IPS DF 19.7 (cell line): ENCODE results near the gene KCNK15.
A peak's percentile ranks its signal among the peaks of the same experiment; 100 is the strongest.
"Not testable (repeated sequence)": the region's sequence is repeated elsewhere in the genome, so short reads cannot be mapped to it uniquely, and the experiment has no call there.

Source experiments
- DNase-seq: peaks from one replicate; pipeline ENCODE4 v3.0.0-alpha.2; 2013; ENCODE audit warnings: low read depth, low spot score

KCNK15 gene

DNA sequence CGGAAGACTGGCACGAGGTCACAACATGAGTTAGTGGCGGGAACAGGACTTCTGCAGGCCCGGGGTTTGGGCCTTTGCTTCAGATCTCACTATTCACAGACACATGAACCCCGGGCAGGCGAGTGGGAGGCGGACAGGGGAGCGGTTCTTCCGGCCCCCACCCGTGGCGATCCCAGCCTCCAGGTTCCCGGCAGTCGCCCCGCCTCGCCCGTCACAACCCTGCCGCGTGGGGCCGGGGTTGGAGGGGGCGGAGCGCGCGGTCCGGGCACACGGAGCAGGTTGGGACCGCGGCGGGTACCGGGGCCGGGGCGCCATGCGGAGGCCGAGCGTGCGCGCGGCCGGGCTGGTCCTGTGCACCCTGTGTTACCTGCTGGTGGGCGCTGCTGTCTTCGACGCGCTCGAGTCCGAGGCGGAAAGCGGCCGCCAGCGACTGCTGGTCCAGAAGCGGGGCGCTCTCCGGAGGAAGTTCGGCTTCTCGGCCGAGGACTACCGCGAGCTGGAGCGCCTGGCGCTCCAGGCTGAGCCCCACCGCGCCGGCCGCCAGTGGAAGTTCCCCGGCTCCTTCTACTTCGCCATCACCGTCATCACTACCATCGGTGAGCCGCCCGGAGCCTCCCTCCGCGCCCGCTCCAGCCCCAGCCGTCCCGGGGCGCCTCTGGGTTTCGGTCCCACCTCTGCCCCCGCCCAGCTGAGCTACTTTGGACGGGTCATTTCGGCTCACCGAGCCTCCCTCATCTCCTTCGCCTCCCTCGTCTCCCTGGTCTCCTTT lies at the start of gene KCNK15:
Gene KCNK15, plus strand, starts transcription at position 268 of the 769 bp plus-strand sequence. Its CDS starts 46 bp downstream, at position 314.
- no peak for DNase-seq

DNA sequence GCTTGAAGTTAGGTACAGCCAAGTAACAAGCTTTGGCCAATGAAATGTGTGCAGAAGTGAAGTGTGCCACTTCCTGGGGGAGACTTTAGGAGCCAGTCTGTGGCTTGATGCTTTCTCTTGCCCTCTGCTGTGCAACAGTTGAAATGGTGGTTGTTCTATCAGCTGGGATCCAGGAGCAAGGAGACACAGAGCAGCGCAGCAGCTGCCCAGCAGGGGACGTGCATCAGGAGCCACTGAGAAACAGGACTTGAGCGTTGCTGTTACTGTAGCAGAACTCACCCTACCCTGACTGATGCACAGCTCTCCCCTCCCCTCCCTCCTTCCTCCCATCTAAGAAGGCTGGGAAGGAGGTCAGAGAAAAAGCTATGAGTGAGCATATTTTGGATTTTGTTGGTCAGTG lies 49.4 kb upstream of the KCNK15 start:
- DNase-seq, result no peak

DNA sequence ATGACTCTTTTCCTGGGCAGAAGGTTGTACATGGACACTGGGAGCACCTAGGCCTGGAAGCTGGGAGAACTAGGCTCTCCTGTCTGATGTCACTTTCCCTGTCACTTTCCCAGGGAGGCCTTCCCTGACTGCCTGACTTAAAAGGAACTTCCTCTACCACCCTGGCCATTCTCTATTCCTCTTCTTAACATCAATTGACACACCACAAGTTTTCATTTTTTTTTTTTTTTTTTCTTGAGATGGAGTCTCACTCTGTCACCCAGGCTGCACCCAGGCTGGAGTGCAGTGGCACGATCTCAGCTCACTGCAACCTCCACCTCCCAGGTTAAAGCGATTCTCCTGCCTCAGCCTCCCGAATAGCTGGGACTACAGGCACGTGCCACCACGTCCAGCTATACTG lies 48.6 kb upstream of the KCNK15 start:
- DNase-seq, result not testable (repeated sequence)

DNA sequence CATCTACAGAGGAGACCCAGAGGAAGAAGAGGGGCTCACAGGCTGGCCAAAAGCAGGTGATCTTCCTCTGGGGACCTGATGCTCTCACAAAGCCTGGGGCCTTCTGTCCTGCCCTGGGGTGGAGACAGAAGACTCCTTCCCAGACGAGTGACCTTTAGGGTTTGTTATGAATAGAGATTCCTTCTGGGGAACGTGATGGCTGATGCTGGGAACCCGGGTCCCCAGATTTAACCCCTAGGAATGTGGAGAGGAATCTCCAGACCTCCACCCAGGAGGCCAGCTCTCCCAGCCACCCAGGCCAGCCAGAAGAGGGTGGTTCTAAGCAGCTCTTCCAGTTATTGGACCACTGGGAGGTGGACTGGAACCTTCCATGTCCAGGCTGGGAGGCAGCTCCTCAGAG lies 47.3 kb upstream of the KCNK15 start:
- DNase-seq, result no peak

DNA sequence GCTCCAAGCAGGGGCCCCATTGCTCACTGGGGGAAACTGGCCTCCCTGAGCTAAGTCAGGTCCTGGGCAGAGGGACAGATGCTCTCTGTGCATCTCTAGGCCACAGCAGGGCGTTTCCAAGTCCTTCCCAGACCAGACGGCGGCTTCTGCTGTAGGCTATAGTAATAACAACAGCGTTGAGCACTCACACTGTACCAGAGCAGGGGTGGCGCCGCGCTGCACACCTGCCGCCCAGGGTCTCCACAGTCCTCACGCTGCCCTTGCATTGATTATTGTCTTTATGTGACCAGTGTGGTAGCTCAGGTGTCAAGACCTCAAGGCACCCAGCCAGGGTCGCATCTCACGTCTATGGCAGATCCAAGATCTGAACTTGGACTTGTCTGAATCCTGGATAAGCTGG lies 45.4 kb upstream of the KCNK15 start:
- DNase-seq, result no peak

DNA sequence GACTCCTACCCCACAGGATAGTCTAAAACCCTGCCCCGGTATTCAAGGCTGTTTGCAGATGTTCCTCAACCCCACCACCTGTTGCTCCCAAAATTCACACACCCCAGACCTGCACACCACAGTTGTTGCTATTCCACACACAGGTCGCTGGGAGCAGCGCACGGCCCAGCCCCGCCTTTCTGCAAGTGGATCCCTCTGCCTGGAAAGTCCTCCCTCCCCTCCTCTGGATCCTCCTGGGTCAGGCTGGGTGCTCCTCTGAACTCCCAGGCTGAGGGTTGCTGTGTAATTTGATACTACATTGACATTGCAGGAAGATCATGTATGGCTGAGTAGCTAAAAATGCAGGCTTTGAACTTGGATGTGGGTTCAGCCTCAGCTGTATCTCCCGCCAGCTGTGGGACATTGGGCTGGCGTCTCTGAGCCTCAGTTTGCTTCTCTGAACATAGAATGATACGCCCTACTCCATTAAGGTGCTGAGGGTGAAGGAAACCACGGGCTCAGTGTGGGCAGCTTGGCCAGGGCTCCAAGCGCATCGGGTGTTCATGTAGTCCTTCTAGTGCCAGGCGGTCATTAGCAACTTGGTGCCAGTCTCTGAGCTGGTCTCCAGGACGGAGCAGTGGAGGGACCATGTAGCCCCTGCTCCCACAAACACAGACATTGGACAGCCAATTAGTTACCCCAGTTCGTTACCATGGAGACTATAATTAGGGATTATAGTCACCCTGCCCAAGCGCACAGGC lies 44.4 kb upstream of the KCNK15 start:
- DNase-seq, result peak; percentile 47

DNA sequence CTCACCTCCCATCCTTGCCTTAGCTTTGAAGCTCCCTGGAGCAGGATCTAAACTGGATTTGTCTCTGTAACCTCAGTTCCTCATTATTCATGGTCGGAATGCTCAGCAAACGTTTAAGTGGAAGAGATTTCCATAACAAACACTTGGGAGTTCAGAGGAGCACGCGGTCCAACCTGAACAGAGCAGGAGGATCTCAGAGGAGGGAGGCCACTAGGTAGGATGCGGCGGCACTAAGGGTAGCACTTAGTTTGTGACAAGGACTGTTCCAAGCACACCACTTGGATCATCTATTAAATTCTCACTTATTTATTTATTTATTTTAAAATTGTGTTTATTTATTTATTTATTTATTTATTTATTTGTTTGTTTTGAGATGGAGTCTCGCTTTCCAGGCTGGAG lies 43.8 kb upstream of the KCNK15 start:
- DNase-seq, result no peak

DNA sequence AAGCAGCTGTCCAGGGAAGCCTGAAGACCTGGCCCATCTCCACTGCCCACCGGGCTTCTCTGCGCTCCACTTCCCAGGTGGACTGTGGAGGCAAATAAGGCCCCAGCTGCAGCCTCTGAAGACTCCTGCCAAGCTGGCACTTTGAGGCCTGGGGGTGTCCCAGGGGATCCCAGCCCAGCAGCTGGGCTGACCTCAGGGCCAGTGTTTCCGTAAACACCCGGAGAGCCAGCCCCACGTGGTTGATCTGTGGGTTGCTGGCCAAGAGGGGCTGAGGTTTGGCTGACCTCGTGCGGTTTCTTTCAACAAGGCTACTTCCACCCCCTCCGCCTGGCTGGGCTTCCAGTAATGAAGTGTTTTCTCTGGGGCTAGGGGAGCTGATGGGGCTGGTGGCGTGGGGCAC lies 42.9 kb upstream of the KCNK15 start:
- DNase-seq, result no peak

DNA sequence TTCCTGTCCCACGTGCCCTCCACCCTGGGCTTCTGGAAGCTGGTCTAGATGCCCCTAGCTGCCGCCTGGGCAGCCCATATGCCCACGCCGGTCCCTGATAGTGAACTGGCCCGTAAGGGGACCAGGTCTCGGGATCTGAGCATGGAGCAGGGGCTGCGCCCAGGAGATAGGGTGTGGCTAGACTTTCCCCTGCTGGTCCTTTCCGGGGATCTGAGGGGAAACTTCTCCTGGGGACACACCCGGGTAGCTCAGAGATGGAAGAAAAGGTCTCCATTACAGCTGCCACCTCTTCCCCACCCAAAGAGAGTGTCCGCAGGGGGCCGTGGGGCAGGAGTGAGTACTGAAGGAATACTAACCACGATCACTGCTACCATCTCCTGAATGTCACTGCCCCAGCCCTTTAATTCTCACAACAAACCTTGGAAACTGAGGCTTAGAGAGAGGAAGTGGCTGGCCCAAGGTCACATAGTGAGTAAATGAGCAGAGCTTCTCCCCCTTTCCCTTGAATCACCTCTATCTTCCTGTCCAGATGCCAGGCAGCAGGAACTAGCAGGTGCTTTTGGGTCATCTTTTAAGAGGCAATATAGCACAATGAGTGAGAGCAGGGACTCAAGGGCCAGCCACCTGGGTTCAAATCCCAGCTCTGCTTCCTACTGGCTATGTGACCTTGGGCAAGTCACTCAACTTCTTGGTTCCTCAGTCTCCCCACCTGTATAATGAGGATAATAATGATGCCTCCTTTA lies 42.3 kb upstream of the KCNK15 start:
- no peak for DNase-seq

DNA sequence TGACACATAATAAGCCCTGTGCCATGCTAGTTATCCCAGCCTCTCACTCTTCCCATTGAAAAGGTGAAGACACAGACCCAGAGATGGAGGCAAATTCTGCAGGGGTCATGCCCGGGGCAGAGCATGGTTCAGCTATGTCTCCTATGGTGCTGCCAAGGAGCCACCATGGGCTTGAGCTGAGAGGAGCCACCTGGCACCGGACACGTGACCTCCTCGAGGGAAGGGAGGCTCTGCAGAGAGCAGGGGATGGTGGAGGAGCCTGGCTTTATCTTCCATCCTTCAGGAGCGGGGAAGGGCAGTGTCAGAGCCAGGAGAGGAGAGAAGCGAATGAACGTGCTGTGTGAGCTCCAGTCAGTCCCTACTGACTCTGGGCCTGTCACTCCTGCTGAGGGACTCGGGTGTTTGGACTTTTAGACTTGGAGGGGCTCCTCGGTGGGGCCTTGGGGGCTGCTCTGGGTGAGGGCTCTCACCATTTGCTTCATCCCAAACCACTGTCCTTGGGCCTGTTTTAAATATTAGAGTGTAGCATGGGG lies 41.6 kb upstream of the KCNK15 start:
- DNase-seq, result no peak

DNA sequence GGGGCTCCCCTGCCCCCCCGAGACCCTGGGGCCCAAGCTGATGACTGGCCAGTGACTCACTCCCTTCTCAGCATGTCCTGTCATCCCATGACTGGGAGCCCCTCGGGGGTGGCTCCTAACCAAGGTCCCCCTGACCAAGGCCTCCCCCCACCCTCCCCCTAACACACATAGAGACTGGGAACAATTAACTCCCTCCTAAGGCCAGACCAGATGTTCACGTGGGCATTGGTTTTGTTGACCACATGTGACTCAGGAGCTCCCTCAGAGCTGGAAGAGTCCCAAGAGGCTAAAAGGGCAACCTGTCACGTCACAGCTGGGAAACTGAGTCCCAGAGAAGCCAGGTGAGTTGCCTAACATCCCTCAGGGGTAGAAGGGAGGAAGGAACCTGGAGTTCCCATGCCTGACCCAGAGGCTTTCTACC lies 41.1 kb upstream of the KCNK15 start:
- DNase-seq, result no peak

DNA sequence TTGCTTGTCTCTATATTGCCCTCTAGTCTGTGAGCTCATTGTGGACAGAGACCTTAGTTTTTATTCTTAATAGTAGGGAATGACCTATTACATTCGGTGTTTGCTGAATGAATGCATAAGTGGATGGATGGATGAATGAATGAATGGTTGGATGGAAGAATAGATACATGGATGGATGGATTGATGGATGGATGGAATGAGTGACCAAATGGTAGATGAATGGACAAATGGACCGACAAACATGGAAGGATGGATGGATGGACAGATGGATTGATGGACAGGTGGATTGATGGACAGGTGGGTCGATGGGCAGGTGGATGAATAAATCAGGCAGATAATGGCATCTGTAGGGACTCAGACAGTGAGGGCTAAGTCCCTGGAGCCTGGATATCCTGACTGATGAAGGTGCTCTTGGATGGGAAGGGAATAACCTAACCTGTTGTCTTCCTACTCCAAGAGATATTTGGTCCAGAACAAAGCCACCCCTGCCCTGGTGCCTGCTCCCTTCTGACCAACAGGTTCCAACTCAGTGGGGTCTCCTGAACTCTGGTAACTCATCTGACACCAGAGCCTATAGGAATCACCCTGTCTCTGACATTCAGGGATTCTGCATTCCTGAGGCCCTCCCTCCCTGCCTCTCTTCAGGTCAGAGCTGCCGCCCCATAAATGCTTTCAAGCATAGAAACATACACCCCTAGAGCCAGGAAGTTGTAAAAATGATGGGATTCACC lies 40.1 kb upstream of the KCNK15 start:
- DNase-seq, result no peak

DNA sequence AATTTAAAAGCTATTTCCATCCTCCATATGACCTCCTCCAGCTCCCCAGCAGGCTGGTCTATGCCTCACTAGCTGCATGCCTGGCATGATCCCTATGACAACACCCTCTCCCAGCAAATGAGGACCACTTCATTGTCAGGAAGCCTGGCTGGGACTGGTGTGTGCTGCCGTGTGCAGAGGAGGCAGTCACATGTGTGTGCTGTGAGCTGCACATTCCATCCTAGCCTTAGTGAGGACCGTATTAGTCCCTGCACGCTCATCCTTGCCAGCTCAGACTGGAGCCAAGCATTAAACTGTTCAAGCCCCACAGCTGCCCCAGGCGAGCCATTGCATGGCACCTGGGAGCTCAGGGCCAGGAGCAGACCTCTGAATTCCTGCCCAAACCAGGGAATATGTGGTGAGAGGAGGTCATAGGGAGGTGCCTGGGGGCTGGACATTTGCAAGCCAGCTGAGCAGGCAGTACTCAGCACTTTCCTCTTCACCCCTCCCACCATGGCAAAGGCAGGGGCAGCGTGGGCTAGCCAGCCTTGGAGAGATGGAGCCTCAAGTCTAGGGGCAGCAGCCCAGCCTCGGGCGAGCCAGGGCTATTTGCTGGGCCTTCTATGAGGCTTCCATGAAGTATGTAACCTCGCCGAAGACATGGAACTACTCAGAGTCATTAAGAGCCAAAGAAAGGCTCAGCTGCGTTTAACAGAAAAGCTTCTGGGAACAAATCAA lies 39.2 kb upstream of the KCNK15 start:
- no peak for DNase-seq

DNA sequence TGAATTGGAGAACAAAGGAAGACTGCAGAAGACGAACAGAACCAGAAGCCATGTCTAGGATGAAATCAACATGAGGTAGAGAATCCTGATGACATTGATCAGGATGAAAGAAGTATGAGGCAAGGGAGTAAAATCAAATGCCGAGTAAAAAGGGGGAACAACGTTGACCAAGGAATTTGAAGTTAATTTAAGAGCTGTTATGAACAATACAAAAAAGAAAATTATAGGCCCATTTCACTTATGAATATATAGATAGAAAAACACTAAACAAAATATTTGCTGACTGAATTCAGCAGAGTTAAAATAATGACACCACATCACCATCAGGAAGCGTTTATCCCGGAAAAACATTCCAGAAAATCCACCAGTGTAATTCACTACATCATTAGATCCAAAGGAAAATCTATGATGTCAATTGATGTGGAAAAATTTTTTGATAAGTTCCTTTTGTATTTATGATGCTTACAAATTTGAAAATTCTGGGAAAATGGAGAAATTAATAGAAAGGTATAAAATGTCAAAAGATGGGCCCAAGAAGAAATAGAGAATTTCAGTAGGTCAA lies 38.6 kb upstream of the KCNK15 start:
- no peak for DNase-seq

DNA sequence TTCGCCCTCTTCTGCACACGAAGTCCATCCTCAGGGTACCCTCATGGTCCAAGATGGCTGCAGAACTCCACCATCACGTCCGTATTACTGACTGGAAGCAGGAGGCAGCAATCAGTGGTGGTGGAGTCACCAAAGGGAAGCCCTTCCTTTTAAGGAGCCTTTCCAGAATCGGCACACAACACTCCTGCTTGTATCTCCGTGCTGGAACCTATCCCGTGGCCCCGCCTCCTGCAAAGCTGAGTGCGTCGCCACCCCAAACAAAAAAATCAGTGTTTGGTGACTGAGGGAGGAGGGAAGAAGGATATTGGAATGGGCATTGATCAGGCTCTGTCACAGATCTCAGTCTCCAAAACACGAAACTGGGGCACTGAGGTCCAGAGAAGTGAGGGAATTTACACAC lies 36.3 kb upstream of the KCNK15 start:
- DNase-seq, result no peak

DNA sequence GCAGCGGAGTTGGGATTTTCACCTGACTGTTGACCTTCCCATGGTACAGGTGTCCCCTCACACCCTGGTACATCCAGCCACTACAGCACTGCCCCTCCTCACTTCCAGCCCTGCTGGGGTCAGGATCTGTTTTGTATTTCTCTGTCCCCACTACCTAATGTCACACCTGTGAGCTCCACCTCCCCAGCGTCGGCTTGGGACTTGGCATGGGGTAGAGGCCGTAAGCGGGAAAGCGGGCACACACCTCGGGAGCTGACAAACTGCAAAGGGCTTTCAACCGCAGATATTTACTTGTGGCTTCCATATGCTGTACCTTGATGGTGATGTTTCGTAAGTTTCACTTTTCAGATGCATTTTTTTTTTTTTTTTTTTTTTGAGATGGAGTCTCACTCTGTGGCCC lies 35.9 kb upstream of the KCNK15 start:
- no peak for DNase-seq

DNA sequence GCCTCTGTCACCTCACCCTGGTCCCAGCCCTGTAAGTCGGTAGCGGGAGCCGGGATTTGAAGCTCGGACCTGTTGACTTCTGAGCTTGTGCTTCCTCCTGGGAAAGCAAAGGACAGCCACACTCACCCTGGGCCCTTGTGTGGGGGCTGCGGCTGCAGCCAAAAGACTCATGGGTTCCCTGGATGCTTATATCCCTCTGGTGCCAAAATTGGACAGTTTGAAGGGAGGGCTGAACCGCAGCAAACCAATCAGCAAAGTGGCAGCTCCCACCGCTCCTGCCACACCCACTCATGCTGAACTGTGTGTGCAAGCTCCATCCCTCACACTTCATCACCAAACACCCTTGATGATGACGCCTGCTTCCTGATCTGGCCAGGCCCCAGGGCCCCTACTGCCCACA lies 34.4 kb upstream of the KCNK15 start:
- no peak for DNase-seq

DNA sequence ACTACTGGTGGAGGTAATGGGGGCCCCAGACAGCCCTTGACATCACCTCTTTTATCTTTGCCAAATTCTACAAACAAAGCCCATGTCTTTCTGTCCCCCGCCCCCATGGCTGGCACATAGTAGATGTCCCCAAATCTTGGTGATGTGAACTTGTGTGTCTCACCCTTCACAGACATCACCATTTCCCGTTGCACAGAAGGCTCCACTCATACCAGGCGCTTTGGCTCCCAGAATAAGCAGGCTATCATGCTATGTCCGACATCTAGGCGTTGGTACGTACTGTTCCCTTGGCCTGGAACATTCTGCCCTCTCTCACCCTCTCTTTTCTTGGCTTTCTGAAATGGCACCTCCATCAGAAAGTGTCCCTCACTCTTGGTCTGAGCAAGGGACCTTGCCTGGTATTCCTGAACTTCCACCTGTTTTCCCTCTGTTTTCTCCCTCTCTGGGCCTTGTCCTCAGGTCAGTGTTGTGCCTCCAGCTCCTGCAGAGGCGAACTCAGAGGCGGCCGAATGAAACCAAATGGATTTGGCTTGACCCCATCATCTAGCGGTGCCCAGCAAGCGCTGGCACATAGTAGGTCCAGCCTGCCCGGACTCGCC lies 31.5 kb upstream of the KCNK15 start:
- DNase-seq, result no peak

DNA sequence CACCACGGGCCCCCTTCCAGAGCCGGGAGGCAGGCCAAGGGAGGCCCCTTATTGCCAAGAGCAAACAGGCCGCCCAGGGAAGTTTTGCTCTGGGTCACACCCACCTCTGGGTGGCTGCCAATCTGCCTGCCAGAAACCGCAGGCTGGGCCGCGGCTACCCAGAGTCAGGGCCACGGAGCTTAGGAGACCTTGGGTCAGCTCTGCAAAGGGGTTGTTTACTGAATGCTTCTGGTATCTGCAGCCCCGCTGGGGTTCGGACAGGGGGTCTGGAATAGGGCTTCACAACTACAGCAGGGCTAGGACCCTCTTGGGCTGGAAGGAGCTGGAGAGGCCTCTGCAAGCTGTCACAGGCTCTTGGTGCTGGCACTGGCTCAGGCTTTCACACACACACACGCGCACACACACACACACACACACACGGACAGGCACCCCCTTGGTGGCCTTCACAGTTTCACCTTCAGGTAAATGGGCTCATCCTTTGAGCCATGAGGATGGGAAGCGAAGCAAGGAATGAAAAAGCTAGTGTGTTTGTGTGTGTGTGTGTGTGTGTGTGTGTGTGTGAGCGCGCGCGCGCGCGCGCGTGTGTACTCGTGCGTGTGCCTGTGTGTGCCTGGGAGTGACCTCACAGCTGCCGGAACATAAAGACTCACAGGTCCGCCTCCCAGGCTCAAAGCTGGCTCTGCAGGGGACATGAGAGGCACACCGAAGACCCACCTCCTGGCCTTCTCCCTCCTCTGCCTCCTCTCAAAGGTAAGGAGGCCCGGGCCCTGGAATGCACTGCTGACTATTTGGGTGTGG lies 30.8 kb upstream of the KCNK15 start, which contains the start of gene CCN5:
Gene CCN5, plus strand, starts transcription at position 669 of the 798 bp plus-strand sequence. Its CDS starts 22 bp downstream, at position 691.
- DNase-seq, result no peak
